ENCODE results near the gene KCTD13.
"Not testable (repeated sequence)": the region's sequence is repeated elsewhere in the genome, so short reads cannot be mapped to it uniquely, and the experiment has no call there.

KCTD13 gene, protein sequence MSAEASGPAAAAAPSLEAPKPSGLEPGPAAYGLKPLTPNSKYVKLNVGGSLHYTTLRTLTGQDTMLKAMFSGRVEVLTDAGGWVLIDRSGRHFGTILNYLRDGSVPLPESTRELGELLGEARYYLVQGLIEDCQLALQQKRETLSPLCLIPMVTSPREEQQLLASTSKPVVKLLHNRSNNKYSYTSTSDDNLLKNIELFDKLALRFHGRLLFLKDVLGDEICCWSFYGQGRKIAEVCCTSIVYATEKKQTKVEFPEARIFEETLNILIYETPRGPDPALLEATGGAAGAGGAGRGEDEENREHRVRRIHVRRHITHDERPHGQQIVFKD

DNA sequence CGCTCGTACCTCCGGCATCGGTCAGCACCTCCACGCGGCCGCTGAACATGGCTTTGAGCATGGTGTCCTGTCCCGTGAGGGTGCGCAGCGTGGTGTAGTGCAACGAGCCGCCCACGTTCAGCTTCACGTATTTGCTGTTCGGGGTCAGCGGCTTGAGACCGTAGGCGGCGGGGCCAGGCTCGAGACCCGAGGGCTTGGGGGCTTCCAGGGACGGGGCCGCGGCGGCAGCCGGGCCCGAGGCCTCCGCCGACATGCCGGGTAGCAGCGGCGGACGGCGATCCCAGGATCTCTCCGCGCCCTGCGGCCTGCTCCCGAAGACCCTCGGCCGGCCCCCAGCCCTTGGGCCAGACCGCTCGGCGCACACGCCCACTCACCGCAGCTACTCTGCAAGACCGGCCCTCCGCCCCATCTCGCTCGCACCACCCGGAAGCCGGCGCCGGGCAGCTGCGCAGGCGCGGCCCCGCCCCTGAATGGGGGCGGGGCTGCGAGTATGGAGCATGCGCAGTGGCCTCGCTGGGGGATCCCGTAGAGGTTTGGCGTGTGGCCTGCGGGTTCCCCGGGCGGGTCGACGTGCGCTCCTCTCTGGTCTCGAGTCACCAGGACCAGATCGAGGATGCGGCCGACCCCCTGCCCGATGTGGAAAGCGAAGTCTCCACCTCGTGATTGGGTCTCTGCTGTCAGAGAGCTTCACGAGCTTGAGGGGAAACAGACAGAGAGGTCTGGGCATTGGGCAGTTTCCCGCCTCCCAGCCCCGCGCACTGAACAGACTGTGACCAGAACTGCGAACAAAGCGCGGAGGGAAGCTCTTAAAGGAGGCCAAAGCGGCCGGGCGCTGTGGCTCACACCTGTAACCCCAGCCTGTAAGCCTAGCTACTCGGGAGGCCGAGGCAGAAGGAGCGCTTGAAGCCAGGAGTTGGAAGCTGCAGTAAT lies at the start of gene KCTD13:
TSS of gene KCTD13 (minus strand) at position 446 of the 930 bp plus-strand sequence. CDS start at position 253, 193 bp downstream.
- peak; percentile 63 for DNase-seq (ENCODE audit: low read depth)

- no peak for DNase-seq (ENCODE audit: low read depth)
These were observed 49.1 kb upstream of the KCTD13 start for GRCh38 chr16:29975134-29975538.

- no peak for DNase-seq (ENCODE audit: low read depth)
These were observed 48.5 kb upstream of the KCTD13 start for GRCh38 chr16:29974291-29975133.

DNA sequence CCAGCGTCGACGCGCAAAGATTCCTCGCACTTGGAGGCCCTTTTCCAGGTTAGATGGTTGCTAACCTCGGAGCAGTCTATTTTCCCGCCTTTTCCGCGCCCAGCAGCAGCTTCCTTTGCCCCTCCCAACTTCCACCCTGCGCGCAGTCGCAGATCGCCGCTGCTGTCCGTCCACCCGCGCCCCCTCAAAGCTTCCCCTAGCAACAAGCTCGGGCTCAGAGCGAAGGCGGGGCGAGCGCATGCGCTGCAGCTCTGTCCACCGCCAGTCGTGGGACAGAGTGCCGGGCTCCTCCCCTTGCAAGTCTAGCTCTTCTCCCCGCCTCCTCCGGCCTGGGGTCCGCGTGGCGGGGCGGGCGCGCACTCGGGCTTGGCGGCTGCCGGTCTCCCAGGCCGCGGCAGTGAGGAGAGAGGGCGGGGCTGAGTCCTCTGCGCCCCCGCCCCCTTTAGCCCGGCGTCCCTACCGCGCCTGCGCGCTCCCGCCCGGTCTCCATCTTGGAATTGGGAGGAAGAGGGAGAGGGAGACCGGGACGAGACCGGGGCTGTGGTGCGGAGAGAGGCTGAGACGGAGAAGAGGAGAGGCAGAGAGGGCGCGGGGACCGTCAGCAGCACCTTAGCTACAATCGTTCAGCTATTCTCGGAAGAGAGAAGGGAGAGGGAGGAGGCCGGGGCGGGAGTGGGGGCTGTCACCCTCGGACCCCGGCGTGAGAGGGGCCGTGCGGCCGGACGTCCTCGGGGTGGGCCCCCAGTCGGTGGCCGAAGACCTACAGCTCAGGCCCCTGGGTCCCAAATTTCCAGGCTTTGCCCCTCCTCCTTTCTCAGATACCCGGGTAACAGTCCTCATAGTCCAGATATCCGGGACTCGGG lies 47.6 kb upstream of the KCTD13 start, which contains the start of gene TAOK2:
TSS of gene TAOK2 (plus strand) at position 485 of the 863 bp plus-strand sequence. CDS start 3,905 bp downstream, outside the sequence.
- DNase-seq (ENCODE audit: low read depth), result peak; percentile 87

GRCh38 chr16:29972992-29973383 lies 47.0 kb upstream of the KCTD13 start:
- DNase-seq (ENCODE audit: low read depth), result no peak

- no peak for DNase-seq (ENCODE audit: low read depth)
These were observed 46.5 kb upstream of the KCTD13 start for GRCh38 chr16:29972500-29972899.

DNA sequence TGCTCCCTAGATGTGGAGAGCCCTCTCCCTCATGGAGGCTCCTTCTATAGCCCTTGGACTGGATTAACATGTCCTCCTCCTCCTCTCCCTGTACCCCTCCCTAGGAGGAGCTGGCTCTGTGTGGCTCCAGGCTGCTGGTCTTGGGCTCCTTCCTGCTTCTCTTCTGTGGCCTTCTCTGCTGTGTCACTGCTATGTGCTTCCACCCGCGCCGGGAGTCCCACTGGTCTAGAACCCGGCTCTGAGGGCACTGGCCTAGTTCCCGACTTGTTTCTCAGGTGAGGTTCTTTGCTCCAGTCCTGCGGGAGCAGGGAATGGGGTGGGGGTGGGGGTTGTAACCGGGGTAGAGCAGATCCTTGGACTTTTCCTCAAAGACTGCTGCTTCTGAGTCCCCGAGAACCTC lies 45.3 kb upstream of the KCTD13 start:
- no peak for DNase-seq (ENCODE audit: low read depth)

DNA sequence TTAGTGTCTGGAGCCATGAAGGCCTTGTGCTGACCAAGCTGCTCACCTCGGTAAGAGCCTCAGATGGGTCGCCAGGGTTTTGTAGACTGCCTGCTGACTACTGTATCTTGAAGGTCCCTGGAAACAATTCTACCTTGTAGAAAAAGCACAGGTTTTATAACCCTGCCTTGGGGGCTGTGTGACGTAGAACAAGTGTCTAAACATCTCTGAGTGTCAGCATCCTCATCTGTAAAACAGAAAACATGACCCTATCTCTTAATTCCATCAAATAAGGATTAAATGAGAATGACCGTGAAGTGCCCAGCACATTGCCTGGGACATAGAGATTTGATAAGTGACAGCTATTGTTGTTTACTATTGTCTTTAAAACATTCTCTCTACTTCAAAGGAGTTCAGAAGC lies 42.2 kb upstream of the KCTD13 start:
- DNase-seq (ENCODE audit: low read depth), result no peak

DNA sequence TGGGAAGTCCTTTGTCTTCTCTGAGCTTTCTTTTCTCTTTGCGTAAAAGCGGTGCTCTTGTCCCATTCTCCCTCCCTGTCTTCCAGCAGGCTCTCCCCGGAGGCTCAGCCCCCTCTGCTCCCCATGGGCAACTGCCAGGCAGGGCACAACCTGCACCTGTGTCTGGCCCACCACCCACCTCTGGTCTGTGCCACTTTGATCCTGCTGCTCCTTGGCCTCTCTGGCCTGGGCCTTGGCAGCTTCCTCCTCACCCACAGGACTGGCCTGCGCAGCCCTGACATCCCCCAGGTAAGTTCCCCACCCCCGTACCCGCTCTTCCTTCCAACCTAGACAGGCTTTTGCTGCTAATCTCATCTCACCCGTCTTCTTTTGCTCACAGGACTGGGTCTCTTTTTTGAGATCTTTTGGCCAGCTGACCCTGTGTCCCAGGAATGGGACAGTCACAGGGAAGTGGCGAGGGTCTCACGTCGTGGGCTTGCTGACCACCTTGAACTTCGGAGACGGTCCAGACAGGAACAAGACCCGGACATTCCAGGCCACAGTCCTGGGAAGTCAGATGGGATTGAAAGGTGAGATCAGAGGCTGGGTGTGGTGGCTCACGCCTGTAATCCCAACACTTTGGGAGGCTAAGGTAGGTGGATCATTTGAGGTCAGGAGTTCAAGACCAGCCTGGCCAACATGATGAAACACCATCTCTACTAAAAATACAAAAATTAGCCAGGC lies 37.2 kb upstream of the KCTD13 start:
- no peak for DNase-seq (ENCODE audit: low read depth)

DNA sequence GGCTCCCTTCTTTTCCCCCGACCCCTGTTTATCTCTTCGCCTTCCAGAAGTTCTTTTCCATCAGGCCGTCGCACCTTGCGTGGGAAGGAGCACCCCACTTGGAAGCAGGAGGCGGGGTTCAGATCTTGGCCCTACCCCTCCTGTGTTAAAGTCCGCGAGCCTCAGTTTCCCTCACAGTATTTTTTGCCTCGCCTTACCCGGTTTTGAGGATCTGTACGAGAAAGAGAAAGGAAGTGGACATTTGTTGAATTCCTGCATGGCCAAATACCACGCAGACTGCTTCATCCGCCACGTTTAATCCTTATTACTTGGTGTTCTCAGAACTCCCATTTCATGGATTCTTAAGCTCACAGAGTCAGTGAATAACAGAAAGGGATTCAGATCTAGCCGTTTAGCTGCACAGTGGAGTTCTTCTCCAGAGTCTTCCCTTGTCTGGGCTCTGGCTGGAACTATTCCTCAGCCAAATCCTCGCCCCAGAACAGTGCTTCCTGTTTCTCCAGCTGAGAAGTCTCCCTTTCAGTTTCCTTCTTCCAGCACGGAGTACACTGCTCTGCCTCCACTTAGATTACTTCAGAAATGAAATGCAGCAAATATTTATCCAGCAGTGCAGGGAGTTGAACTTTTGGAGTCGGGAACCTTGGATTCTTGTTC lies 36.4 kb upstream of the KCTD13 start:
- DNase-seq (ENCODE audit: low read depth), result no peak

DNA sequence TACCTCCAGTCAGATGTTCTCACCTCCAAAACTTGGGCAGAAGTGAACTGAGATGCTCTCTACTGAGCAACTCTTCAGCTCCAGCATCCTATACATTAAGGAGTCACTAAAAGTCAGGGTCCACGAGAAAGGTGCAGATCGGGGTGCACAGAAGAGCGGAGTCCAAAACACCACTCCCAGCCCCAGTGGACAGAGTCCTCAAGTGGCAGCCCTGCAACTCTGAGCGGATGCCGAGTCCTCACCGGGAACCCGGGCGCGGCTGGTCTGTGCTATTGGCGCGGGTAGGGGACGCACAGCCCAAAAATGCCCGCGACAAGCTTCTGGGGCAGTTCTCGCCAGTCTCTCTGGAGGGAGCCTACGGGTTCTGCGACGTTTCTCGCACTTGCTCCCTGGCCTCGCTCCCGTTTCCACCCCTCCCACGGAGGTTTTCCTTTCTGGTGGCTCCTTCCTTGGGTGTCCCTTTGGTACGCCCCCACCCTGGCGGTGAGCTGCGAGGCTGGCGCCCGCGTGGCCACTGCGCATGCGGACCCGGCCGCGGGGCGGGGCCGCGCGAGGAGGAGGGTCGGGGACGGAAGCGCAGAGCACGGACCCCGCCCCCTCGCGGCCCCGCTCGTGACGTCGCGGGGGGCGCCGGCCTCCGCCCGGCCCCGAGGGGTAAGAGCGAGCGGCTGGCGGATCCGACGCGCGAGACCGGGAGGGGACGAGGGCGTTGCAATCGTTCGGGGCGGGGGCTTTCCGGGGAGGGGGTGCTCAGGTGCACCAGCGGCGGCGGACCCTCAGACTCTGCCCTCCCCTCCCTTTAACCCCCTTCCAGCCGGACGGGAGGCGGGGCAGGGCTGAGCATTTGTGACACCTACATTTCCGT lies 35.7 kb upstream of the KCTD13 start, which contains the start of gene TMEM219:
TSS of gene TMEM219 (plus strand) at position 601 of the 865 bp plus-strand sequence. CDS start 1,065 bp downstream, outside the sequence.
- peak; percentile 73 for DNase-seq (ENCODE audit: low read depth)

DNA sequence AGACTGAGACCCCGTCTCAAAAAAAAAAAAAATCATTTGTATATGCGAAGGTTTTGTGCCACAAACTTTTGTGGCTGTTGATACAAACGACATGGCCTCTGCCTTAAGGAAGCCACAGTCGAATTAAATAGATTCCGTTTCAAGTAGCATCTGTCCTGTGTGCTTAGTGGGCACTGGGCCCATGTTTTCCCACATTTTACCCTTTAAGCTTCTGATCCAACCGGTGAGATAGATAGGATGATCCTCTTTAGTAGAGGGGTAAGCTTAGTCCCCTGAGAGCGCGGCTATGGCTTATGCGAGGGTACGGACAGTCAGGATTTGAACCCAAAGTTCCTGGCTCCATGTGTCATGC lies 35.1 kb upstream of the KCTD13 start:
- no peak for DNase-seq (ENCODE audit: low read depth)

GRCh38 chr16:29959821-29960220 lies 33.8 kb upstream of the KCTD13 start:
- not testable (repeated sequence) for DNase-seq (ENCODE audit: low read depth)

GRCh38 chr16:29959293-29959692 lies 33.3 kb upstream of the KCTD13 start:
- DNase-seq (ENCODE audit: low read depth), result no peak

DNA sequence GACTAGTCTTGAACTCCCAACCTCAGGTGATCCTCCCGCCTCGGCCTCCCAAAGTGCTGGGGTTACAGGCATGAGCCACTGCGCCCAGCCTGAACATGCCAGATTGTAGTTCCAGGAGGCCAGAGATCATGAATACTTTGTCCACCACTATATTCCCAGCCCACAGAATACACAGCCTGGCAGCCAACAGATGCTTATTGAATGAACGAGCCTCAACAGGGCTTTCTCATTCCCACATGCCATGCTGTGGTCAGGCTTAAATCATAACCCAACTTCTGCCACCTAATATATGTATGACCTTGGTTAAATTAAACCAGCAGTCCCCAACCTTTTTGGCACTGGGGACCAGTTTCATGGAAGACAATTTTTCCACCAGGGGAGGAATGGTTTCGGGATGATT lies 32.7 kb upstream of the KCTD13 start:
- no peak for DNase-seq (ENCODE audit: low read depth)

GRCh38 chr16:29951625-29952365 lies 25.8 kb upstream of the KCTD13 start:
- no peak for DNase-seq (ENCODE audit: low read depth)

DNA sequence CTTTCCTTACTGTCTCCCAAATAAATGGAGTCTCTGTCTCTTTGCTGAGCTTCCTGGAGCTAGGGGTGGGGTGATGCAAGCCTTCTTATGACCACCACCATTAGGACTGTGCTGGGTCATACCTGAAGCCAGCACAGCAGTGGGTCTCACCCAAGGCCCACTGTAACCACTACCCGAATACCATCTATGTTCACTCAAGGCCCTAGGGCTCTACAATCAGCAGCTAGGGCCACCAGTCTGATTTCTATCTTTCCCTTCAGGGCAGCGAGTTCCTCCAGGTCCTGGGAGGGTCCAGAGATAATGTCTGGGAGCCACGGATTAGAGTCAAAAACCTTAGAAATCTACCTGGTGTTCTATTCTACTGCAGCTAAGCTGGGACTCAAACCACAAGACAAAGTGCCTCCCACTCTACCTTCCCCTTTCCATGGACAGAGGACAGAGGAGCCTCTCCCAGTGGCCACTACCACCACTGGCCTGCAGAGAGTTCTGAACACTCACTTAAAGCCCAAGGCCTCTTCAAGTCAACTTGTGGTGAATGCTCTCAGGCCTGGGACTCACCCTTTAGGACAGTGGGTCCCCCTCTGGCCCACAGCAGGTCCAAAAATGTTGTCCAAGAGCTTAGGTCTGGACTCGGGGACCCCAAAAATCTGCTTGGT lies 24.9 kb upstream of the KCTD13 start:
- DNase-seq (ENCODE audit: low read depth), result no peak

GRCh38 chr16:29947897-29948296 lies 21.9 kb upstream of the KCTD13 start:
- DNase-seq (ENCODE audit: low read depth), result no peak

All from HS-27A (cell line).